Measurements from ENCODE around the gene GALE. TPM values are rescaled to one million over a fixed set of nuclear protein-coding genes. Genes with fewer than 3 reads are reported as not detected.
A peak's percentile ranks its signal among the peaks of the same experiment; 100 is the strongest.
"Not testable (repeated sequence)": the region's sequence is repeated elsewhere in the genome, so short reads cannot be mapped to it uniquely, and the experiment has no call there.

GALE gene
- 64.3 and 80.7 TPM in 2 replicates for total RNA-seq (2014; rRNA removed; shearing (Covaris generic))

DNA sequence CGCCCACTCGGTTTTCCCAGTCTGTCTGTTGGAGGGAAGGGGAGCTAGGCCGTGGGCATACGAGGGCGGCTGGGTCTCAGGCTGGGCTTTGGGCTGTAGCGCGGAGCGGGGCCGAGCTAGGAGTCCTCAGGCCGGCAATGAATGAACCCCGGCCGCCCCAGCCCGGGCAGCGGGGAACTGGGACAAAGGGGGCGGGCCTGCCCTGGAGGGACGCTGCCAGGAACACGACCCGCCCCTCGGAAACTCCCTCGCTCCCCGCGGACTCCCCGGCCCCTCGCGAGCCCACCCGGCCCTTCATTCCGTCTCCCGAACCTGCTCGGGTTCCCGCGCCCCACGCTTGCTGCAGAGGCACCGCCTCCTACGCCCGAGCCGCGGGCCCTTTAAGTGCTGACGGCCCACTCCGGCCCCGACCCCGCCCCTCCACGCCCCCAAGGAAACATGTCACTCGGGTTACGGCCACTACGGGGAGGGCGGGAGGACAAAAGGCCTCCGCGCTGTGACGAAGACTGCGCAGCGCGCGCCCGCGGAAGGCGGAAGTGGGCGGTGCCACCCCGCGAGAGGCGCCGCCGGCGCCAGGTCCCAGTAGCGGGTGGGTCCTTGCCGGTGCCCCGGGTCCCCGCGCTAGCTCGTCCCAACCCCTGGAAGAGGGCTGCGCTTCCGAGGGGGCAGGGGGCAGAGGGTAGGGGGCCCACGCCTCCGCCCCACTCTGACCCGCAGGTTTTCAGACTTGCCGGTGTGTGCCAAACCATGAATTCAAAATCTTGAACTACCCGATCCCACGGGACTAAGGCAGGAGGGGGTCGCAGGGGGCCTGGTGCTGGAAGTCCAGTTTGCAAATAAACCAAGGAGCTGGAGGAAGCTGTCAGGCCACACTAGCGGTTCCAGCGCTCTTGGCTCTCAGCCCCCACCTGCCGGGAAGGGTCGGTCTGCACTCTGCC lies at the start of gene GALE:
Gene GALE (minus strand): TSS at position 355 of the 938 bp plus-strand sequence. CDS start 1,747 bp downstream, outside the sequence.
- peak; percentile 95 for DNase-seq (ENCODE audit: low read depth)

DNA sequence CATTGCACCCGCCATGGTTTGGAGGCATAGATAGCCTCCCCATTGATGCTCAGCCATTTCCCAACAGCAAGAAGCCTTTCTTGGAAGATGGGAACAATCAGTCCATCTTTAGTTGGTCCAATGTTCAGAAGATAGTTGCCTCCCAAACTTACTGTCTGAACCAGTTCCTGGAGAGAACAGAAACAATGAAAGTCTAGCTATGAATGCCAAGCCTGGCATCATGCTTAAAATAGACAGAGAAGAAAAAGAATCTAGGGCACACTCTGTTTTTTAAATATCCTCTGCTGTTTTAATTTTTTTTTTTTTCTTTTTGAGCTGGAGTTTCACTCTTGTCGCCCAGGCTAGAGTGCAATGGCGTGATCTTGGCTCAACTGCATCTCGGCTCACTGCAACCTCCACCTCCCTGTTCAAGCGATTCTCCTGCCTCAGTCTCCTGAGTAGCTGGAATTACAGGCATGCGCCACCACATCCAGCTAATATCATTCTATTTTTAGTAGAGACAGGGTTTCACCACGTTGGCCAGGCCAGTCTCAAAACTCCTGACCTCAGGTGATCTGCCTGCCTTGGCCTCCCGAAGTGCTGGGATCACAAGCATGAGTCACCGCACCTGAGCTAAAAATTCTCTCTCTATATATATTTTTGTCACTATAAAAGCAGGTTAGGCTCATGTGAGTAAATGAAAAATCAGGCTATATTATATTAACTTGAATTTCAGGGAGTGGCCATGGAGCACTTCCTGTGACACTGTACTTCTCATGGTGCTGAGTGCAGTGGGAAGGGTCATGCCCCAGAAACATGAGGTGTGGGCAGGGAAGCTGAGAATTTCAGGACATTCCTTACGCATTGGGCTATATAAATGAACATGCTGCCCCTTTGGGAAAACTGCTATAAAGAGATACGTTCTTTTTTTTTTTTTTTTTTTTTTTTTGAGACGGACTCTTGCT lies 48.4 kb upstream of the GALE start:
- DNase-seq (ENCODE audit: low read depth), result no peak

DNA sequence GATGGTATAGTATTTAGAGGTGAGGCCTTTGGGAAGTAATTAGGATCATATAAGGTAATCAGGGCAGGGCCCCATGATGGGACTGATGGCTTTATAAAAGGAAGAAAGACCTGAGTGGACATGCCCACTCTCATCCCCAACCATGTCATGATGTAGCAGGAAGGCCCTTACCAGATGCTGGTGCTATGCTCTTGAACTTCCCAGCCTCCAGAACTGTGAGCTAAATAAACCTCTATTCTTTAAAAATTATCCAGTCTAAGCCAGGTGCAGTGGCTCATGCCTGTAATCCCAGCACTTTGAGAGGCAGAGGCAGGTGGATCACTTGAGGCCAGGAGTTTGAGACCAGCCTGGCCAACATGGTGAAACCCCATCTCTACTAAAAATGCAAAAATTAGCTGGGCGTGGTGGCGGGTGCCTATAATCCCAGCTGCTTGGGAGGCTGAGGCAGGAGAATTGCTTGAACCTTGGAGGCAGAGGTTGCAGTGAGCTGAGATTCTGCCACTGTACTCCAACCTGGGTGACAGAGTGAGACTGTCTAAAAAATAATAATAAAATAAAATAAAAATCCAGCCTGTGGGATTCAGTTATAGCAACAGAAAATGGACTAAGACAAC lies 47.0 kb upstream of the GALE start:
- not testable (repeated sequence) for DNase-seq (ENCODE audit: low read depth)

DNA sequence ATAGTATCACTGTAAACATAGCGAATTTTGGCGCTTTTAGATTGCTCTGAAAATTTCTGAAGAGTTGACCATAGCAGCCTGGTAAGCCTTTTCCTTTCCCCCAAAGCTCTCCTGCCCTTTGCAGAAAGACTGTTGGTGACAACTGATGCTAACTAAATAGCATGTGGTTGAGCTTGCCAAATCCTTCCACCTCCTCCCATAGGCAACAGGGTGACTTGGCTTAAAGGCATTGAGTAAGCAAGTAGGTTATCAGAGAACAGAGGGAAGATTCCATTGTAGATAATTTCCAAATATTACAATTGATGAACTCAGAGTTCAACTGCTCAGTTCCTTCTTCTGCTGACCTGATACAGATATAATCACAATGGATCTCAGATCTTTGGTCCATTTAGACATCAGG lies 44.6 kb upstream of the GALE start:
- no peak for DNase-seq (ENCODE audit: low read depth)

DNA sequence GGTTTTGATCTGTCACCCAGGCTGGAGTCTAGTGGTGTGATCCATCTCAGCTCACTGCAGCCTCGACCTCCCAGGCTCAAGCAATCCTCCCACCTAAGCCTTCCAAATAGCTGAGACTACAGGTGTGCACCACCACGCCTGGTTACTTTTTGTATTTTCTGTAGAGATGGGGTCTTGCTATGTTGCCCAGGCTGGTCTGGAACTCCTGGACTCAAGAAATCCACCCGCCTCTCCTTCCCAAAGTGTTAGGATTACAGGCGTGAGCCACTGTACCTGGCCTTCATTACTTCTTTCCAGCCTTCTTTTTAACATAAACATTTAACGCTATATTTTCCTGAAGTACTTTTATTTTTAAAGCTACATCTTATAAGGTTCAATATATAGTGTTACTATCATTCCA lies 43.1 kb upstream of the GALE start:
- no peak for DNase-seq (ENCODE audit: low read depth)

DNA sequence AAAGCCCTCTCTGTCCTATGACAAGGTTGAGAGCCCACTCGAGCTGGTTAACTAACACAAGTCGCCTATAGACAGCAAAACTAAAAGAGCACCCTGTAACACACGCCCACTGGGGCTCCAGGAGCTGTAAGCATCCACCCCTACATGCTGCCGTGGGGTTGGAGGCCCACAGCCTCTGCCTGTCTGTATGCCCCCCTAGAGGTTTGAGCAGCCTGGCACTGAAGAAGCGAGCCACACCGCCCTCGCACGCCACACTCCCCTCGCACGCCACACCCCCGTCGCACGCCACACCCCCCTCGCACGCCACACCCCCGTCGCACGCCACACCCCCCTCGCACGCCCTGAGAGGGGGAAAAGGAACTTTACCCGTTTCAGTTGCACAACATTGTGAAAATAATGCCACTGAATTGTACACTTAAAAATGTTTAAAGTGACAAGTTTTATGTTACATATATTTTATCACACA lies 37.9 kb upstream of the GALE start:
- DNase-seq (ENCODE audit: low read depth), result peak; percentile 49

DNA sequence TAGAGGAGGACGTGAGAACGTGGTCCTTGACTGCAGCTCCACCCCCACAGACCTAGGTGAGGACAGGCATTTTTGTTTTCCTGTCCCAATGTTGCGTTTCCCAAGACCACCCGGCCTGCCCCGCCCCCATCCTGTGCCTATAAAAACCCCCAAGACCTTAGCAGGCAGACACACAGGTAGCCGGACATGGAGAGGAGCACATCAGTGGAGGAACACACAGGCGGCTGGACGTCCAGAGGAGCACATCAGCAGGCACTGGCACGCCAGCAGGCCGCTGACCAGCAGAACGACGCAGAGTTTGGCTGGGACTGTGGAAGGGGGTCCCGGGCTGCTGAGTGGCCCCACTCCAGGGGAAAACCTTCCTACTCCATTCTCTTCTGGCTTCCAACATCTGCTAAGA lies 37.4 kb upstream of the GALE start:
- DNase-seq (ENCODE audit: low read depth), result no peak

DNA sequence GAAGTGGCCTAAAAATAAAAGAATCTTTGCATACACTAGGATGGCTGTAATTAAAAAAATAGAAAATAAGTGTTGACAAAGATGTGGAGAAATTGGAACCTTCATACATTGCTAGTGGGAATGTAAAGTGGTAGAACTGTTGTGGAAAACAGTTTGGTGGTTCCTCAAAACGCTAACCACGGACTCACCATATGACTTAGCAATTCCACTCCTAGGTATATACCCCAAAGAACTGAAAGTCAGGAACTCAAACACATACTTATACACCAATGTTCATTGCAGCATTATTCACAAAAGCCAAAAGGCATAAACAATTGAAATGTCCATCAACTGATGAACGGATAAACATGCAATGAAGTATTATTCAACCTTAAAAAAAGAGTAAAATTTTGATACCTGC lies 35.5 kb upstream of the GALE start:
- no peak for DNase-seq (ENCODE audit: low read depth)

DNA sequence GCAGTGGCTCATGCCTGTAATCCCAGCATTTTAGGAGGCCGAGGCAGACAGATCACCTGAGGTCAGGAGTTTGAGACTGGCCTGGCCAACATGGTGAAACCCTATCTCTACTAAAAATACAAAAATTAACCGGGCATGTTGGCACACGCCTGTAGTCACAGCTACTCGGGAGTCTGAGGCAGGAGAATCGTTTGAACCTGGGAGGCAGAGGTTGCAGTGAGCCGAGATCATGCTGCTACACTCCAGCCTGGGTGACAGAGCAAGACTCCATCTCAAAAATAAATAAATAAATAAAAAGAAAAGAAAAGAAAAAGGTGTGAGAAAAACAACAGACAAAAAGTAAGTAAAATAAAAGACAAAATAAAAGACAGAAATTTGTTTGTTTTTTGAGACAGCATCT lies 33.6 kb upstream of the GALE start:
- not testable (repeated sequence) for DNase-seq (ENCODE audit: low read depth)

DNA sequence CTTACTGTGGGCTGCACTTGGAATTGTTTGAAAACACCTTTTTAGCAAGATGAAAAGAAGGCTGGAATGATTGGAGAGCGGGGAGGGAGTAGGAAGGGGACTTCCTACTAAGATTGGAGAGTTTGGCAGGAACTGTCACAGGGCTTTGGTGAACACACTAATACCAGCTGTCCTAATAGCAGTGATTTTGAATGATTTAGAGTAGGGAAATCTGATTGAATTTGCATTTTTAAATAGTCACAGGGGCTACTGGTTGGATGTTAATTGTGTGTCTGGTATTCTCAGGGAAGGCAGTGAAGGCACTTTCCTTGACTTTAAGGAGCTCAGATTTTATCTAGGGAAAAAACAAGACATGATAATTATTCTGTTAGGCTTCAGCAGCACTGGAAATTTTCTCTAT lies 27.2 kb upstream of the GALE start:
- no peak for DNase-seq (ENCODE audit: low read depth)

DNA sequence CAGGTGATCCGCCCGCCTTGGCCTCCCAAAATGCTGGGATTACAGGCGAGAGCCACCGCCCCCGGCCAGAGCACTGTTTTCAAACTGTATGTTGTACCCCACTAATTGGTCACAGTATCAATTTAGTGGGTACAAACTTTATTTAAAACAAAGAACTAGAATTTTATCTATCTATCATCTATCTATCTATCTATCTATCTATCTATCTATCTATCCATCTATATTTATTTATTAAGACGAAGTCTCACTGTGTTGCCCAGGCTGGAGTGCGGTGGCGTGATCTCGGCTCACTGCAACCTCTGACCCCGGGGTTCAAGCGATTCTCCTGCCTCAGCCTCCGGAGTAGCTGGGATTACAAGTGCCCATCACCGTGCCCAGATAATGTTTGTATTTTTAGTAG lies 26.0 kb upstream of the GALE start:
- not testable (repeated sequence) for DNase-seq (ENCODE audit: low read depth)

DNA sequence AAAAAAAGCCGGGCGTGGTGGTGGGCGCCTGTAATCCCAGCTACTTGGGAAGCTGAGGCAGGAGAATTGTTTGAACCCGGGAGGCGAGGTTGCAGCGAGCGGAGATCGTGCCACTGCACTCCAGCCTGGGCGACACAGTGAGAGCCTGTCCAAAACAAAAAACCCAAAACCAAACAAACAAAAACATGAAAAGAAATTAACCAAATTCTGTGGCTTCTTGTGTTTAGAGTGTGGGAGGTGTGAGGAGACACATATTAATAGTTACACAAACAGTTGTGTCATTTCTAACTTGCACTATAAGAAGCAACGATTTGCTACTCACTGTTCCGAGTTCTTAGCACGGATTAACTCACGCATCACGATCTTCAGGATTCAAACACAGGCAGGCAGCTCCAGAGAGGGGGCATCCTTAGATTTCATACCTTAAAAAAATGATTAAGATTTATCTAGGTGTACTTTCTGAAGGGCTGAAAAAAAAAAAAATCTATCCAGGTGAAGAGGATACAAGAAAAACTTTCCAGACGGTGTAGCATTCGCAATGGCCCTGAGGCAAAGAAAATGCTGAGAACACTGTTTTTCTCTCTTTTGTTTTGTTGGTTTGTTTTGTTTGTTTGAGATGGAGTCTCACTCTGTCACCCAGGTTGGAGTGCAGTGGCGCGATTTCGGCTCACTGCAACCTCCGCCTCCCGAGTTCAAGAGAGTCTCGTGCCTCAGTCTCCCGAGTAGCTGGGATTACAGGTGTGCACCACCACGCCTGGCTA lies 25.4 kb upstream of the GALE start:
- DNase-seq (ENCODE audit: low read depth), result peak; percentile 17

DNA sequence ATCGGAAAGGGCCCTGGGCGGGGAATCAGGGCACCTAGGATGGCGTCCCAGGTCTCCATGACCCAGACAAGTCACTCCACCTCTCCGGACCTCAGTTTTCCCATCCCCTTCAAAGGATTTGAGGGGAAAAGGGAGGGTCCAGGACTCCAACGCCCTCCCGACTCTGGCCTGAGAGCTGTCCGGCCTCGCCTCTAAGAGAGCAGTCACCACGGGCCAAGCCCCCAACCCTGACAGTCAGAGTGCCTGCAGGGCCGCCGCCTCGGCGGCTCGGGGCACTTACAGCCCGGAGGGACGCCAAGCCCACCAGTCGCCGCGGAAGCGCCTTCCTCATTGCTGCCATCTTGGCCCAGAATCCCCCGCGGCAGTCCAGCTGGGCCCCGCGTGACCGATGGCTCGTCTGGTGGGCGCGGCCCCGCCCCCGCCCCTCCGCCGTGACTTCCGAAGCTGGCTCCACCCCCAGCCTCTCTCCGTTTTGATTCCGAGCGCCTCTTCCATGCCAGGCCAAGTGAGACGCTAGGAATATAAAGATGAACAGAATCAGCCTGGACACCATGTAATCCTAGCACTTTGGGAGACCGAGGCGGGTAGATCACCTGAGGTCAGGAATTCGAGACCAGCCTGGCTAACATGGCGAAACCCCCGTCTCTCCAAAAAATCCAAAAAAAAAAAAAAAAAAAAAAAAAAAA lies 24.7 kb upstream of the GALE start, which contains the start of gene HMGCL:
Gene HMGCL (minus strand): TSS at position 354 of the 686 bp plus-strand sequence. CDS start 14 bp downstream, at position 340.
- peak; percentile 88 for DNase-seq (ENCODE audit: low read depth)

DNA sequence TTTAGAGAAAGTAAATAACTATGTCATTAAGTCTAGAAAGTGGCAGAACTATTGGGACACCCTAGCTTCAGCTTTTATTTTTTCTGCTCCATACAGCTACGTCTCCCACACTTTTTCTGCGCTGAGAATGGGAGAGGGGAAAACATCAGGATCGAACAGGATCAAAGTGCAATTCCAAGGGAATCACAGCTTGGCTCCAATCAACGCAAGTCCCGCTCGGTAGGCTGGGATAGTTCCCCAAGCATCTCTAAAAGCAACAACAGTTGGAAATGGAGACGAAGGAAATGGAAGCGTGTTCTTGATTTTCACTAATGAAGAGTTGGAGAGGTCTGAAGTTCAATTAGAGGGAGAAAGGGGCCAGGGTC lies 24.1 kb upstream of the GALE start:
- no peak for DNase-seq (ENCODE audit: low read depth)

DNA sequence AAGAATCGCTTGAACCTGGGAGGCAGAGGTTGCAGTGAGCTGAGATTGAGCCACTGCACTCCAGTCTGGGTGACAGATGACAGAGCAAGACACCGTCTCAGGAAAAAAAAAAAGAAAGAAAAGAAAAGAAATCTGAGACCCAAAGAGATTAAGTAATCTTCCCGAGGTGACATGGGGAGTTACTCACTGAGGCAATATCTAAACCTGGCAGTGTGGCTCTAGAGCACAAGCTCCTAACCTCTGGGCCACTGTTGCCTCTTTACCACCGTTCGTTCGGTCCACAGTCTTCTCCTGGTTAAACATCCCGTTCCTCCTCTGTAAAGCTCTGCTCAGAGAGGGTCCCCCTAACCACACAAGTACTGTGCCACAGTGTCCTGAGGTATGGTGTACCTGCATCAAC lies 23.2 kb upstream of the GALE start:
- DNase-seq (ENCODE audit: low read depth), result no peak

DNA sequence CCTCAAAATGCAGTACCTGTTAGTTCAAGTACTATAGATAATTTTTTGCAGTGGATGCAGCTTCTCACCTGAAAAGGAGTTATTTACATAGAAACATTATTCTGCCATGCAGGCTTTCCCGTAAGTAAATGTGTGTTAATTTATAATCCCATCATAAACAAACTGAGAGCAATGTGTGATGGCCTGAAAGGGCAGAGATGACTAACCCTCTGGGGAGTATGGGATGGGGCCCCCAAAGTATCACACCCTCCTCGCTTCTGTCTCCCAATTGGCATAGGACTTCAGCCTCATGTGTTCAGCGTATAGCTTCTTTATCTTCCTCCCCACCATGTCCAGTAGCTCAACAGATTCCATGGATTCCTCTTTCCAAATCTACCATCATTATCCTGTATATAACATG lies 17.1 kb upstream of the GALE start:
- DNase-seq (ENCODE audit: low read depth), result no peak

DNA sequence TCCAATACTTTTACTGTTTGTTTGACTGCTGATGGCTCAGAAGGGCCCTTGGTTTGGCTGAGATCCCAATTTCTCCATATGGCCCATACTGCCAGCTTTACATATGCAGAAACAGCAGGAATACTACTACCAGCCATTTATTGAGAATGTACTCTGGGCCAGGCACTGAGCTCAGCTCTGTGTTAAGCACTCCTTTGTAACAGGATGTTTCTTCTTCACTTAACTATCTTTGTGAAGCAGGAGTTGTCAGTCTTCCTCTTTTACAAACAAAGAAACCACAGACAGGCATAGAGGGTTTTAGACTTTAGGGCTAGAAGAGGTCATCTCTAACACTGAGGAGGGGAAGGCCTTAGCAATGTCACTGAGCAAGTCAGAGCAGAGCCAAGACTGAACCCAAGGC lies 16.4 kb upstream of the GALE start:
- DNase-seq (ENCODE audit: low read depth), result no peak

DNA sequence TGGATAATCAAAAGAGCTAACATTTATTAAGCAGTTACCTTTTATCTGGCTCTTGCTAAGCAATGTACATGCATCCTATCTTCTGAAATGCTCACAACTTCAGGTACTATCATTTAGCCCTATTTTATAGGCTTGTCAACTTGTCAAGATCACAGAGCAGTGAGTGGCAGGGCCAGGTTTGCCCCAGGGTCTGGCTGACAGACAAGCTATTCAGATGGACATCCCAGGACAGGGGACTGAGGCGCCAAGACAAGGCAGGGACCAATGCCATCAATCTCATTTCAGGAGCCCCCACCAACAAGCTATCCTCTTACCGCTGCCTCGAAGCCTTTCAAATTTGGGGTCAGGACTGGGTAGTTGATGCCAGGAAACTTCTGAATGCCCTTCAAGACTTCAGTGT lies 15.8 kb upstream of the GALE start:
- no peak for DNase-seq (ENCODE audit: low read depth)

DNA sequence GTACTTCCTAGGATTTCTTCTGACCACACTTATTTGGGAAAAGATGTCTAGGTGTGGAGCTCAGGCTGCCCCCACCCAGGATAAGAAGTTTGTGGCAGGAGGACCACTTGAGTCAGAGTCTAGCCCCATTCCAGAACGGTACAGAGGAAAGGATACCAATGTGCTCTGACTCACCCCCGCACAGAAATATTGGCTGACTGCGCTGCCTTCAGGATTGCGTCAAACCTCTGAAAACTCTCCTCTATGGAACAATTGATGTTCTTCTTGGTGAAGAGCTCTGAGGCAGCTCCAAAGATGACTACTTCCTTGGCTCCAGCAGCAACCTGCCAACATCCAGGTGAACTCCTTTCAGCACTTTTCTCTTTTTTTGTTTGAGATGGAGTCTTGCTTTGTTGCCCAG lies 13.5 kb upstream of the GALE start:
- DNase-seq (ENCODE audit: low read depth), result no peak

DNA sequence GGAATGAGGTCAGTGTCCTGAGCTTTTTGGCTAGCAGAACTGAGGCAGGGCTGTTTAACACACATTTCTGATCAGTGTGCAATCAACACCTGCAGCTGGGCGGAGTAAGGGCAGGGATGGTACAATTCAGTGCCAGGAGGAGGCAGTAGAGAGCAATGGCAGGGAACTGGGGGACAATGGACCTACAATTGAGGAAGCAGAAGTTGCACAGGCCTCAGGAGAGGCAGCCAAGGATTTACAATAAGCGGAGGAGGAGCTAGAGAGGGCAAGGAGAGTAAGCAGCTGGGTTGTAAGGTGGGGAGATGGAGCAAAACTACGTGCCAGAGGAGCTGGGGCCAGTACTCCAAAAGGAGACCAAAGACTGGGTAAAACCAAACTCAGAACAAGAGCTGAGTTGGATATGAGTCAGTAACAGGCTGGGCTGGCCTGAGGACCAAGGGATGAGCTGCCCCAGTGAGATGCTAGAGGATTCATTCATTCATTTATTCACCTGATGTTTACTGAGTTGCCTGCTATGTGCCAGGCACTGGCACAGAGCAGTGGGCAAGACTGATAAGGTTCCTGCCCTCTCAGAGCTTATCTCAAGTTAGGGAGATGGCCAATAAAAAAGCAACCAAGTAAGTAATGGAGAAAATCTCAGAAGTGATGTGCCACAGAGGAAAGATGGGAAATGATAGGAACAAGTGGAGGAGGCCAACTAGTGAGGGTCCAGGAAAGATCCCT lies 10.4 kb upstream of the GALE start:
- DNase-seq (ENCODE audit: low read depth), result no peak
